Stimulated activated CD4-positive, alpha-beta T cell treated with anti-CD3 and anti-CD28 coated beads, Interleukin-4, amount 100 ng/mL, for 1 hour (primary cell): ENCODE results near the gene GDF9.

Experiments used
- DNase-seq: peaks from one replicate; pipeline ENCODE4 v3.0.0-alpha.2; 2020

Gene GDF9

GRCh38 chr5:132834057-132834456 lies 32.2 kb downstream of the GDF9 start:
- DNase-seq, result no peak

GRCh38 chr5:132832612-132833011 lies 33.7 kb downstream of the GDF9 start:
- DNase-seq, result no peak

DNA sequence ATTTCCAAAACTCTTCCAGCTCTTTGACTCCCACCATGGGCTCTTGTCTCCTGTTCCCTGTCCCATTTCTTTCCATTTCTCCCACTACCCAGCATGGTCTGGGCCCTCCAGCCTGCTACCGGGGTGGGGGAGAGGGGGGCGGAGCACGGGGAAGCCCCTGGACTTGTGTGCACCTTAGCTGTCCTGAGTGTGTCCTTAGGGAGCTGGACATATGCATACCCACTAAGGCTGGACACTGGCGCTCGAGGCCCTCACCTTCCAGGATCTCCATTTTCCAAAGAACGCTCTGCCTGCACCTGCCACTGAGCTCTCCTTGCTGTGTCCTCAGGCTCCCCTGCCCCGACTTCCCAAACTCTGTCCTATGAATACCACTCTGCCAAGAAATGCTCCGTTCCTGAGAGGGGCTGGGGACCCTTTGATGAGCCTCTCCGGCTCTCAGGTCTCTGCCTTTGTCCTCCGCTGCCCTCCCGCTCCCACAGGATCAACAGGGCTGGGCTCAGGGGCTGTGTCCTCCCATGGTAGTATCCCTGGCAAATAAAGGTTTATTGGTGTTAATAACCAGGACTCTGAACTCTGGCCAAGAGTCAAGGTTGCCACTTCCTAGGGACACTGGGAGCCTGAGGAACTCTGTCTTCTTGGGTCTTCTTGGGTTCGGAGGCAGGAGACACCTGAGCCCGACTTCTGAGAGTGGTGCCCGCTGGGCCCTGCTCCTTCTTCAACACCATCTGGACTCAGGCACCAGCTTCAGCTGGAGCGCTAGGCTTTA lies 35.0 kb downstream of the GDF9 start:
- DNase-seq, result no peak

DNA sequence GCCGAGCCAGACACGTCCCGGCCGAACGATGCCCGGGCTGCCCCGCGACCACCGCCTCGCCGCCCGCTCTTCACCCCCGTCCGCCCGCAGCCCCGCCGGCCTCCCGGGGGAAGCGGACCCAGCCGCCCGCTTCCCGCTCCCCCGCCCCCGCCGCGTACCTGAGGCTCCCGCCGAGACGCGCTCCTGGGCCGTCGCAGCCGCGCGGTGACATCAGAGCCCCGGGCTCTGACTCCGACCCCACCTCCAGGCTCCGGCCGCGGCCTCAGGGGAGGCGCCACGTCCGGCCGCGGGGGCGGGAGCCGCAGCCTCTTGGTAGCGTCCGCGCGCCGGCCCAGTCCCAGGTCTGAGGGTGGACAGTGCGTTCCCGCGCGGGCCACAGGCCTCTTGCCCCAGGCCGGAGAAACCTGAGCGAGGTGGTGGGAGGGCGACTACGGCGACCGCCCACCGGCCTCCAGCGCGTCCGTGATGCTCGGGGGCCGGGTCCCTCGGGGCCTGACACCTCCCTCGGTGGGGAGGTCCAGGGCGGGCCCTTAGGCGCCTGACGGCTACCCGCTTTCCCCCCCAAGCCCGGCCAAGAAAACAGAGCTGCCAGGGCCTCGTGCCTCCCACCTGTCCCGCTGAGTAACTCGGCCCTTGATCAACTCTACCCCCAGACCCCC lies 35.7 kb downstream of the GDF9 start, which contains the start of gene SHROOM1:
SHROOM1 (minus strand) TSS at position 212 of the 659 bp plus-strand sequence. CDS start 4,507 bp downstream, outside the sequence.
- DNase-seq, result no peak

- peak; percentile 77 for DNase-seq
Measured at GRCh38 chr5:132829742-132830435, 36.4 kb downstream of the GDF9 start.

- DNase-seq, result no peak
Measured at GRCh38 chr5:132828846-132829494, 37.3 kb downstream of the GDF9 start.

DNA sequence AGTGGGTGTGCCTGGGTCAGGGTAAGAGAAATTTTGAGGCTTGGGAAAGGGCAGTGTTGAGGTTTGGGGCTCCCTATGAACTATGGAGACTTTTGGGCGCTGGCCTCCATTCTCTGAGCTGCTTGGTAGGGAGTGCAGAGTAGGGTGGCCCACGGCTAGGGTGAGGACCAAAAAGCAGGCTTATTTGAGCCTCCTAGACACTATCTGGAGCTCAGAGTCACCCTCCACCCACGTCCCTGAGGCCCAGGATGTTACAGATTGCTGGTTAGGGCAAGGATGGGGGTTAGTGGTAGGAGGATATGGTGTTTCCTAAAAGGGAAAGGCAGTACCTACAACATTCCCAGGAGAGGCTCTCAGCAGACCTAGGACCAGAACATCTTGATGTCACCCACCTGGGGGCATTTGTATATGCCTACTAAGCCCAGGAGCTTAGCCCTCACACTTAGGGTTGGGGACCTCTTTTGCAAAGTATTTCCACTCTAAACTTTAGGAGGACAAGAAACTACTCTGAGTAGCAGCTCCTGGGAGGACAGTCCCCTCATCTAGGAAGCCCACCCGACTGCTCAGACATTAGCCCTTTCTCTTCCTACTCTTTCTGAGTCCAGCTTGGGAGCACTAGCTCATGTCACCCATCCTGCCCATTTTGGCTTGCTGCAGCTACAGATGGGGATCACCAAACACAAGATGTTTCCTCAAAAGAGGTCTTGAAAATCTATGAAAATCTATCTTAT lies 38.2 kb downstream of the GDF9 start:
- DNase-seq, result no peak

- DNase-seq, result no peak
Measured at GRCh38 chr5:132826424-132827082, 39.7 kb downstream of the GDF9 start.

- no peak for DNase-seq
Measured at GRCh38 chr5:132825834-132826391, 40.4 kb downstream of the GDF9 start.

- DNase-seq, result no peak
Measured at GRCh38 chr5:132825033-132825833, 41.0 kb downstream of the GDF9 start.

GRCh38 chr5:132824426-132824825 lies 41.8 kb downstream of the GDF9 start:
- no peak for DNase-seq

- DNase-seq, result no peak
Measured at GRCh38 chr5:132823481-132824050, 42.7 kb downstream of the GDF9 start.

DNA sequence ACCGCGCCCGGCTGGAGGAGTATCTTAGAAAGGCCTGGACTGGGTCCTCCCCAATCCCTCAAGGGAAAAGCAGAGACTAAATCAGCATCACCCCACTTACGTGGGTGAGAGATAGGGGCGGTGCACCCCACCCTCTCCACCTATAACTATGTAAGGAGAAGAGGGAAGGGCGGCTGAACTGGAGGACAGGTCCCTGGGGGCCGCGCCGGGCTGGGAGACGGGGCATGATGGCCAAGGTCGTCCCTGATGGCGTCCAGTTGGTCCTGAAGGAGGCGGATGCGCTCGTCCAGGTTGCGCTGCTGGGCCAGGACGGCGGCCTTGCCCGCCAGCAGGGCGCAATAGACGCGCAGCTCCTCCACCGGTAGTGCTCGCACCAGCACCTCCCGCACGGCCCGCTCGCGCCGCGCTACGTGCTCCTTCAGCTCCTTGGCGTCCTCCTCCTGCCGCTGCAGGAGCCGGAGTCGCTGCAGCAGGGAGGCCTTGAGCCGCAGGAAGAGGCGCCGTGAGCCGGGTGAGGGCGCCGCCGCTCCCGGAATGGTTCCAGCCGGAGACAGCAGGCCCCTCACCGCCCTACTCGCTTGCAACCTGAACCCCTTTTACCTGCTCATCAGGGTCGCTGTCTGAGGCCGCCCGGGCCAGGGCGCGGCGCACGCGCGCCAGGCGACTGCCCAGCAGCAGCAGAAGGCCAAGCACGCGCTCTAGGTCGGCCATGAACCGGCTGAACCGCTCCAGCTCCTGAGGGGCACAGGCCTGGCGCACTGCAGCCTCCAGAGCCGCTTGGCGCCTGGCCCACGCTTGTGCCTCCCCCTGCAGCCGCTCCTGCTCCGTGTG lies 43.4 kb downstream of the GDF9 start:
- no peak for DNase-seq

GRCh38 chr5:132821791-132822190 lies 44.5 kb downstream of the GDF9 start:
- DNase-seq, result no peak

GRCh38 chr5:132821350-132821749 lies 44.9 kb downstream of the GDF9 start:
- DNase-seq, result no peak

GRCh38 chr5:132820162-132820754 lies 46.0 kb downstream of the GDF9 start:
- DNase-seq, result peak; percentile 88

- no peak for DNase-seq
Measured at GRCh38 chr5:132819468-132819867, 46.8 kb downstream of the GDF9 start.

DNA sequence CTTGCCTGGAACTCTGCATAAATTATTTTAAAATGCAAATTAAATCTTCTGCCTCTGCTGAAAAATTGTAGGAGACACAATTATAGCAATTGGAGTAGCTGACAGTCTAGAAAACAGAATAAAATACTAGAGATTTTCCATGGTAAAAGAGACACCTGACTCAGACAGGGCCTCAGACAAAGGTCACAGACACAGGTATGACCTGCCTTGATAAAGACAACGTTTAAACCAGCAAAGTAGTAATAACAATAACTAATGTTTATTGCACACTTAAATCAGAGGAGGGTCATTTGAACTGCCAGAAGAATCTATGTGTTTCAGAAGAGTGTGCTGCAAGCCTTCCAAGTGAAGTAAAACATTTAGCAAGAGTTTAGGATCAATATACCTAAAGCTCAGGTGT lies 49.3 kb downstream of the GDF9 start:
- no peak for DNase-seq

DNA sequence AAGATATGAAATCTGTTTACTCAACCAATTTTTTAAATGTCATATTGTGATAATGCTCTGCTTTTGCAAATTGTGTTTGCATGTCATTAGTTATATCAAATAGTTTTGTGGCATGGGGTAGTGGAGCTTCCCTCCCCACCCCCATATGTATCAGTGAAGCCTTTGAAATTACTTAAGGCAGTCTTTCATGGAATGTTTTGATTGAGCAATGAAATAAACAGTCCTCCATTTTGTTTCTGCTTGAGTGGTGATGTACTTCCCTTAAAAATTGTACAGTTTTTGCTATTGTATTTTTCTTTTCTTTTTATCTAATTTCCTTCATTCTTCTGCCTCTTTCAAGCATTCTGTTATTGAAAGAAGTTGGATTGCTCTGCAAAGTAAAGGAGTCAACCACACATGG lies 49.7 kb downstream of the GDF9 start:
- no peak for DNase-seq
